Neural cell (in vitro differentiated cells): ENCODE results near the gene KLKB1. TPM values are rescaled to one million over a fixed set of nuclear protein-coding genes. Genes with fewer than 3 reads are reported as not detected.

Experiments
- H2AFZ ChIP-seq: fragments of 200-600, 300-800 bp; sonication (generic), shearing (Covaris generic); 2 replicates; pipeline ENCODE4 v1.6.0; 2014; ENCODE audit warnings: low read depth, mild to moderate bottlenecking, antibody characterized with exemption, low read length, moderate library complexity
- H3F3A ChIP-seq: fragments of 200-600 bp; shearing (Covaris generic); 2 replicates; pipeline ENCODE4 v1.6.1; 2016; ENCODE audit warnings: mild to moderate bottlenecking, moderate library complexity, mixed read lengths, antibody characterized with exemption, low read length; ENCODE audit not compliant: insufficient read depth, poor library complexity, severe bottlenecking
- H3K27ac ChIP-seq: fragments of 200-600, 300-800 bp; sonication (generic), shearing (Covaris generic); 2 replicates; pipeline ENCODE4 v1.5.1; 2014; ENCODE audit warnings: mild to moderate bottlenecking, low read length, moderate library complexity
- H3K27me3 ChIP-seq: fragments of 300-800, 200-600 bp; sonication (generic), shearing (Covaris generic); 2 replicates; pipeline ENCODE4 v1.6.0; 2014; ENCODE audit warnings: mild to moderate bottlenecking, low read depth, low read length, moderate library complexity; ENCODE audit not compliant: insufficient read depth
- H3K36me3 ChIP-seq: fragments of 300-800, 200-600 bp; sonication (generic), shearing (Covaris generic); 2 replicates; pipeline ENCODE4 v1.5.1; 2014; ENCODE audit warnings: mild to moderate bottlenecking, antibody characterized with exemption, low read length, moderate library complexity; ENCODE audit not compliant: insufficient read depth
- H3K4me2 ChIP-seq: fragments of 300-800, 200-600 bp; sonication (generic), shearing (Covaris generic); 2 replicates; pipeline ENCODE4 v1.6.0; 2014; ENCODE audit warnings: mild to moderate bottlenecking, low read length
- H3K4me3 ChIP-seq: fragments of 300-800, 200-600 bp; sonication (generic), shearing (Covaris generic); 2 replicates; pipeline ENCODE4 v1.5.1; 2014; ENCODE audit warnings: mild to moderate bottlenecking, low read length, moderate library complexity
- H3K79me2 ChIP-seq: fragments of 200-600 bp; shearing (Covaris generic); replicated peaks from 2 replicates; pipeline ENCODE4 v1.6.0; 2014; ENCODE audit warnings: mild to moderate bottlenecking, low read length, moderate library complexity; ENCODE audit not compliant: insufficient read depth
- H3K9ac ChIP-seq: fragments of 300-800, 200-600 bp; sonication (generic), shearing (Covaris generic); 2 replicates; pipeline ENCODE4 v1.6.1; 2016; ENCODE audit warnings: mild to moderate bottlenecking, low read length, mixed read lengths
- H3K9me2 ChIP-seq: fragments of 200-600 bp; shearing (Covaris generic); 2 replicates; pipeline ENCODE4 v1.6.1; 2016; ENCODE audit warnings: mild to moderate bottlenecking, low read length, mixed read lengths; ENCODE audit not compliant: insufficient read depth
- H3K9me3 ChIP-seq: fragments of 200-600, 300-800 bp; sonication (generic), shearing (Covaris generic); 2 replicates; pipeline ENCODE4 v1.6.1; 2016; ENCODE audit warnings: mild to moderate bottlenecking, mixed run types, low read length, moderate library complexity, mixed read lengths
- H4K20me1 ChIP-seq: fragments of 200-600 bp; shearing (Covaris generic); 2 replicates; pipeline ENCODE4 v1.6.1; 2016; ENCODE audit warnings: mild to moderate bottlenecking, mixed run types; ENCODE audit not compliant: insufficient read depth
- CTCF ChIP-seq: fragments of 450-650 bp; IDR thresholded peaks from 2 replicates; pipeline ENCODE4 v1.5.1; 2014; ENCODE audit warnings: antibody characterized with exemption, mild to moderate bottlenecking, moderate library complexity; ENCODE audit not compliant: poor library complexity, severe bottlenecking
- EP300 ChIP-seq: fragments of 450-650 bp; conservative IDR thresholded peaks from 2 replicates; pipeline ENCODE4 v1.6.1; 2014; ENCODE audit warnings: antibody characterized with exemption, mild to moderate bottlenecking, moderate library complexity; ENCODE audit not compliant: poor library complexity, severe bottlenecking
- EZH2 ChIP-seq: fragments of 200-600, 300-800 bp; shearing (Covaris generic), sonication (generic); IDR thresholded peaks from 2 replicates; pipeline ENCODE4 v1.6.1; 2014; ENCODE audit warnings: antibody characterized with exemption, low read length, borderline replicate concordance, mild to moderate bottlenecking; ENCODE audit not compliant: insufficient read depth, poor library complexity, severe bottlenecking
- MXI1 ChIP-seq: fragments of 450-650 bp; conservative IDR thresholded peaks from 2 replicates; pipeline ENCODE4 v1.6.1; 2014; ENCODE audit warnings: antibody characterized with exemption, mild to moderate bottlenecking; ENCODE audit not compliant: poor library complexity, severe bottlenecking
- POLR2AphosphoS5 ChIP-seq: IDR thresholded peaks from 2 replicates; pipeline ENCODE4 v1.6.1; 2012
- RAD21 ChIP-seq: fragments of 450-650 bp; conservative IDR thresholded peaks from 2 replicates; pipeline ENCODE4 v1.6.1; 2014; ENCODE audit warnings: antibody characterized with exemption, mild to moderate bottlenecking, moderate library complexity
- REST ChIP-seq: IDR thresholded peaks from 2 replicates; pipeline ENCODE4 v1.6.1; 2012; ENCODE audit warnings: borderline replicate concordance
- SMC3 ChIP-seq: fragments of 450-650 bp; conservative IDR thresholded peaks from 2 replicates; pipeline ENCODE4 v1.6.1; 2014; ENCODE audit warnings: antibody characterized with exemption, mild to moderate bottlenecking, moderate library complexity; ENCODE audit not compliant: poor library complexity
- TAF1 ChIP-seq: IDR thresholded peaks from 2 replicates; pipeline ENCODE4 v1.6.1; 2012; ENCODE audit warnings: low read depth
- polyA plus RNA-seq: library from polyadenylated mRNA; depleted of rRNA; stranded (reverse); fragments of >200 nt; gene quantifications from 2 replicates; pipeline ENCODE4 v1.2.3, GENCODE V29; 2014

Gene KLKB1
- polyA plus RNA-seq, 1 donor from 2014 or later: not detected

GRCh38 chr4:186250760-186251159 is 23.5 kb downstream of the KLKB1 start (continued):
- TF ChIP-seq REST: no peak

DNA sequence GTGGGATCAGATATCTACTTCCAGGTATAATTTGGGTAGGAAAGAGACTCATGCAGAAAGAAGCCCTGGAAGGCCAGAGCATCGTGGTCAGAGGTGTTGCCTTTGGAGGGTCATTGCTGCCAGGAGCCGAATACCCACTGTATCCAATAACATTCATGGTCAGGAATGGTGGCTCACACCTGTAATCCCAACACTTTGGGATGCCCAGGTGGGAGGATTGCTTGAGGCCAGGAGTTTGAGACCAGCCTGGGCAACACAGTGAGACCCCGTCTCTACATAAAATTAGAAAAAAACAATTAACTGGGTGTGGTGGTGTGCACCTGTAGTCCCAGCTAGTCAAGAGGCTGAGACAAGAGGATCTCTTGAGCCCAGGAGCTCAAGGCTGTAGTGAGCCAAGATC is 27.8 kb downstream of the KLKB1 start:
- no peak overlapping the region for H3K27ac ChIP-seq
- no peak overlapping the region for H3K4me2 ChIP-seq
- H2AFZ ChIP-seq: no peak overlapping the region
- no peaks in the 10 kb centered on the region for H4K20me1 ChIP-seq
- H3K36me3 ChIP-seq: no peaks in the 10 kb centered on the region
- H3K9ac ChIP-seq: no peak overlapping the region
- H3K4me3 ChIP-seq: no peak overlapping the region
- no peaks in the 10 kb centered on the region for H3F3A ChIP-seq
- no peaks in the 10 kb centered on the region for H3K79me2 ChIP-seq
- H3K9me3 ChIP-seq: no peaks in the 10 kb centered on the region
- no peaks in the 10 kb centered on the region for H3K9me2 ChIP-seq
- no peak for TF ChIP-seq EZH2
- TF ChIP-seq TAF1: no peak
- TF ChIP-seq EP300: no peak
- no peak for TF ChIP-seq CTCF
- no peak for TF ChIP-seq MXI1
- no peak for TF ChIP-seq POLR2AphosphoS5
- no peak for TF ChIP-seq REST
- TF ChIP-seq RAD21: no peak
- no peak for TF ChIP-seq SMC3
- no peaks in the 10 kb centered on the region for H3K27me3 ChIP-seq
